AG08395 (cell line): ENCODE results near the gene LRRC28.

Source experiments
- DNase-seq: peaks from one replicate; pipeline ENCODE4 v3.0.0; 2012; ENCODE audit warnings: mixed read lengths, low spot score

LRRC28 gene

DNA sequence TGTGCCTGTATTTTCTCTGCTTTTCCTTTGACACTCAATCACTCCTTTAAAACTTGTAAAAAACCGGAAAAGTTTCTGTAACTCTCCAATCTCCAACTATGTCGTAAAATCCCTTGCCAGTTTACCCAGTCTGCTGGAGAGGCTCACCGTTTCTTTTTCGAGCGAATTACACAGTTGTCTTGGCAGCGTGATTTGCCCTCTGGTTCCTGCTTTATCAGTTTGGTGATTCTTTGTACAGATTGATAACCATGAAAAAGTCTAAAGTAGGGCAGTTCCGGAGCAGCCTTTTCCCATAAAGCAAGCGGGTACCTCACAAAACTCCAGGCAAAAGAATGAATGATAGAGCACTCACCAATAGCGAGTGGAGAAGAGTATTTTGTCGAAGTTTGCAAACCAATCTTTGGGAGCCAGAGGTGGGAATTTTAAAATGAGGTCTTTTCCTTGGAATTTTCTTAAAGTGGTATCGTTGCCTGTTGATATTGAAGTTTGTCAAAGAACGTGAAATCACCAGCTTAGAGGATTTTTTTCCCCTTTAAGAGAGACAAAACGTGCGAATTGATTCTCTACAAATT, 1.9 kb upstream of the LRRC28 start, which contains the start of gene TTC23:
TSS of gene TTC23 (minus strand) at position 312 of the 572 bp plus-strand sequence. CDS start 20,869 bp downstream, outside the sequence.
- peak; percentile 86 for DNase-seq

DNA sequence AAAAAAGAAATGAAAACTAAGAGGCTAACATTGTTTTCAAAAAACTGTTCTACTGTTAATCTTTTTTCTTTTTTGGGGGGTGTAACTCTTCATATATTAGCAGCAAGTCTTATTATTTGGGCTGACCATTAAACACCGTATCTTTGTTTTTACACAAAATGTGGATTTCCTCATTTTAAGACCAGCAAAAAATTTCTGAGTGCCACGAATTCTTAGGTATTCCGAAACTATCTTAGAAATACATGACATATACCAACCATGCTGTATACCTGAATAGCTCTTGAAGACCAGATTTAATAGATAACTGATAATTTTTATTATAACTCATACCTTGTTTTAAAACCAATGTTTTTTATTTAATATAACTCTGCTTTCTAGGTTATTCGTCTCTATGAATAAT, 1.3 kb upstream of the LRRC28 start:
- no peak for DNase-seq

DNA sequence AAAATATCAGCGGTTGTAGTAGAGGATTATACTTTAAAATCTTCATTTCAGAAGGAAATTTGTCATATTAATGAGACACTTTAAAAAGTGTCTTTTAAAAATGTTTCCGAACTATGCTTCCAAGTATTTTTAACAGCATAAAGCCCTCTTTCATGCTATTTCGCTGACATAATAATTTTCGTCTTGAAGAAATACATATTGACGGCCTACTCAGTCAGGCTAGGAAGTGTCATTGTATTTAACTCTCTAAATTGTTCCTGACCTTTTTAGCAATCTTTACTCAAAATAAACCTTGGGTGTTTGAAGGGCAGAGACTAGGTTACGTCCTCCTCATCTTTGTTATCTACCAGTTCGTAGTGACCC, 806 bp upstream of the LRRC28 start:
- DNase-seq: no peak

DNA sequence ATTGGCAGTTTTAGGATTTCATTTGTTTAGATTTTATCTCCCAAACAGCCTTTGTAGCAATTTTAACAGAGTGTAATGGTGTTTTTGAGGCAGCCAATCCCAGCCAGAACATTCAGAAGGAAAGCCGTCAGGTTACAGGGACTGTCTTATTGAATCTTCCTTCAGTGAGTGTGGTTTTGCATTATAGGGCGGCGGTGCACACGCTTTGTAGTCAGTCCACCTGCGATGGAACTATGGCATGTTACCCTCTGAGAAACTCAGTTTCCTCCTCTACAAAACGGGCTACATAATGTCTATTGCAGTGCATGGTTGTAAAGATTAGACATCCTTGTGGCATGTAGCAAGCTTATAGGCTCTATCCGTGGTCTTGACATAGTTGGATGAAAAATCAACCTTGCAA, 1.0 kb downstream of the LRRC28 start:
- DNase-seq: no peak

DNA sequence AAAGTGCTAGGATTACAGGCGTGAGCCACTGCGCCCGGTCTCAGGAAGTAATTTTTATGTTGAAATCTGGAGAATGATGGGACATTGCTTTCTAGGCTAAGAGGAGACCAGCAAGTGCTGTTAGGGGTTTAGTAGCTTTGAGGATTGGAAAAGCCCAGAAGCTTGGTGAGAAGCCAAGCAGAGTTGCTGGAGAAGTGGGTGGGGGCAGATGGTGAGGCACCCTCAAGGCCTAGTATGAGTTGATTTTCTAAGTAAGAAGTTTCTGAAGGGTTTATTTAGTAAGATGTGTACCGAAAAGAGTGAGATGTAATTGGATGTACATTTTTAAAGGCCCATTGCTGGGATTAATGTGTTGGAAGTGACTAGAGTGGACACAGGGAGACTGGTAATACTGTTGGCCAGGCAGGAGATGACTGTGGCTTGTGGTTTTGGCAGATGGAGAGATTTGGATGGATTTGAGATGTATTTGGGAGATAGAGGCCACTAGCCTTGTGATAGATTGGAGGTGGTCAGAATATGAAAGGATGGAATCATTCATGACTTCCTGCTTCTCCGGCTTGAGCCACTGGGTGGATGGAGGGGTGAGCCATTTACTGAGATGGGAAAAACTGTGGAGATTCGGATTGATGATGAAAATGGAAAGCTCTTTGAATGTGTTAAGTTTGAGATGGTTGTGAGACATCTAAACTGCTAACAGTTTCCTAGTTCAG, 2.3 kb downstream of the LRRC28 start:
- DNase-seq: peak; percentile 79

DNA sequence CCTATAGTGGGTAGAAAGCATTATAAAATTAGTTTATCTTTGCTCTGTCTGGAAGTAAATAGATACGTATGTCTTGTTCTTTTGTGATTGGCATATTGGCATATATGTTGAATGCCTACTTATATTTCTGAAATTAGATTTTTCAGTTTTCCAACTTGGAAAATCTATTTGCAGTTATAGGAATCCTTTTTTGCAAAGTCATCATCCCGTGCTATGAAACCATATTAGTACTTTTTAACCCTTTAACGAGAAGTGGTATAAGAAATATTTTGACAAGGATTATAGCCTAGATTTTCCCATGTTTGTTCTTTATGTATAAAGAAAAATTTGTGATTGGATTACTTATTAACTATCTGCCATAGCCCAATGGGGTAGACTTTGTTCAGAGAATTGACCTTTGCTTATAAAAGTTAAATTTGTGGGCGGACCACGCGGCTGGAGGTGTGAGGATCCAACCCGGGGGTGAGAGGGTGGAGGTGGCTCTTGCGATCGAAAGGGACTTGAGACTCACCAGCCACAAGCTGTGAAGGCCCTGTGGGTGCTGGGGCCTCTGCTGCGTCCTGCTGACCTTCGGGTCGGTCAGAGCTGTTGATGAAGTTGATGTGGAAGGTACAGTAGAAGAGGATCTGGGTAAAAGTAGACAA, 5.9 kb downstream of the LRRC28 start:
- no peak for DNase-seq

DNA sequence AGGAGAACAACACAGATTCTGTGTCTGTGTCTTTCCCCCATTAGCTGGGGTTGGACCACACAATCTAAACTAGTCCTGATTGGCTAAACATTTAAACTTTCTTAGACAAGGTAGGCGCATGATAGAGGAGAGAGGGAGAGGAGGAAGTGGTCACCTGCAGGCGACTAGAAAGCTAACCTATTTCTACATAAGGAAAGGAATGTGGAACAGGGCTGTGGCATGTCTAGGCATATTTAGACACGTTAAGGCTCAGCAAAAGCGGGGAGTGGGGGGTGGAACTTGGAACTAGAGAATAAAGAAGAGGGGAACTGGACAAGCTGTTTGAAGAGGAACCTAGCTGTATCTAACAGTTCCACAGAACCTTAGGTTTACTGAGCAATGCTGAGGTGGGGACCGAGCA, 12.8 kb downstream of the LRRC28 start:
- no peak for DNase-seq

DNA sequence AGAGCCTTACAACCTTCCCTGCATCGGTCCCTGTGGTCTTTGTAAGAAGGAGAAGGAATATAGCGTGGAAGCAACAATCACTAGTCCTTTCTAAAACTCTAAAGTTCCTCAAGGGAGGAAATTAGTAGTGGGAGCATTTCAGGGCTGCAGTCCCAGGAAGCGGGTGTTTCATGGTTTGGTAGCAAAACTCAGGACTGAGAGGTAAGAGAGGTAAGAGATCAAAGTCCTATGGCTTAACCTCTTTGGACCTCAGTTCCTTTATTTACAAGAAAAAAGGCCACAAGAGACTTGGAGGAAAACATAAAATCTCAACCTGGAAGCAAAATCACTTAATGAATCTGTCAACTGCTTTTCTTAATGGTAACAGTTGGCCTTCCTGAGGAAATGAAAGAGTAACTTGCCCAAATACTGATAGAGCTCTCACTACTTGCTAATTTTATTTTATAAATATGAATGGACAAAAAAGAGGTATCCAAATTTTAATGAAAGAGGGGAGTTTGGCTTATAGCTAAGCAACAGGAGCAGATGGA, 14.3 kb downstream of the LRRC28 start:
- no peak for DNase-seq

DNA sequence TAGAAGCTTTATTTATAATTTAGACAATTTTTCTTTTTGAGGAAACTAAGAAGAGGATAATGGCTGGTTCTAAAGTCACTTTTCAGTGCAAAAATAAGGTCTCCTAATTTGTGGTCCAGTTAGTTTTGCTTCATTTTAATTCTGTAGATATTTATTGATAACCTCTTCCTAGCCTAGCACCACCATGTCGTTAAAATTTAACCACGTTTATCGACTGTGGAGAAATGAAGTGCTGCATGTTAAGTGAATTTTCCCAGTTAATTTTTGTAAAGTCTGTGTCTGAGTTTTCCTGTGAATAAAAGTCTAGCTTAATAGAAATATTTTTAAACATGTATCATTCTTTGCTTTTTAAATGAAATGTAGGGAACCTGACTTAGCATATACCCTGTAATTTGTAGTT, 16.7 kb downstream of the LRRC28 start:
- DNase-seq: no peak

DNA sequence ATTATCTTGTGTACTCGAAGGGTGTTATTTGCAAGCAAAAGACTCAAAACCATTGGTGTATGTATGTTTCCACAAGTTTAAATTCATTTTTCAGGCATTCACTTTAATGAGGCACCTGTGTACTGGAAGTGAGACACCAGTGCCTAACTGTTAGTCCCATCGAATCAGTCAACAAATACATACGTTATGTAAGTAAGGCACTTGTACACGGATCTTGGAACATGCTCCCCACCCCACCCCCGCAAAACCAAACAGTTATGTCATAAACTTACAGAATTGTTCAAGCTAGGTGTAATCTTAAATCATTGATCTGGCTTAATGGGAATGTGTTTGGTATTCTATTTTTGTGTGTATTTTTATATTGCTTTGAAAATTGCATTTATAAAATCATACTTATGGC, 17.1 kb downstream of the LRRC28 start:
- no peak for DNase-seq

DNA sequence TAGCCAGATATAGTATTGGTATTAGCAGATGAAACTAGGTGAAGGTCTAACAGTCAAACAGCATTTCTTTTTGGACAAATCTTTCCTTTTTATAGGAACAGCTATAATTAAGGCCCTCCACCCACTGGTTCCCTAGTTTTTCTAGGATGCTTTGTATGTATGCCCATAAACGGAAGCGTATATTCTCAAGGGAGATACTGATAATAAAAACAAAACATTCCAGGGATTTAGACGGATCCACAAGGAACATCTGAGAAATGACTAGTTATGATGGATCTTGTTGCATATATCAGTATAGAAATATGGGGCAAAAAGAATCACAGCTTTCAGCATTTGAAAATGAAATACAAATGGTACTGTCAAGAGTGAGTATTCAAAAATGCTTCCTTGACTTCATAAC, 22.5 kb downstream of the LRRC28 start:
- no peak for DNase-seq

DNA sequence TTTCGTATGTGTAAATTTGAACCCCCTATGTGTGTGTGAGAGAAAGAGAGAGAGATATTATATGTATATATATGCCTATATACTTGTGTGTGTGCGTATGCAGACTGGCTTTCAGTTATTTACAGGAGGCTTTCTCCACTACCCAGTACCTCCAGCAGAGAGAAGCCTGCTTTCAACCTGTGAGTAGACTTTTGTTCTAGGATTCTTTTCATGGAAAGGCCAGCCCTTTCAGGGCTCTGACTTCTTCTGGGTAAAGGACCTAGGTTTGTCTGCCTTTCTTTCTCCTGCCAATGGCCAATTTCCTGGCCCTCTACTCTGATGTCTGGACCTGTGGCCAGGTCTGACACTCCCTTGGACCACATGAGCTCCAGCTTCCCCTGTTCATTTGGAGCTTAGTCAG, 23.8 kb downstream of the LRRC28 start:
- no peak for DNase-seq

DNA sequence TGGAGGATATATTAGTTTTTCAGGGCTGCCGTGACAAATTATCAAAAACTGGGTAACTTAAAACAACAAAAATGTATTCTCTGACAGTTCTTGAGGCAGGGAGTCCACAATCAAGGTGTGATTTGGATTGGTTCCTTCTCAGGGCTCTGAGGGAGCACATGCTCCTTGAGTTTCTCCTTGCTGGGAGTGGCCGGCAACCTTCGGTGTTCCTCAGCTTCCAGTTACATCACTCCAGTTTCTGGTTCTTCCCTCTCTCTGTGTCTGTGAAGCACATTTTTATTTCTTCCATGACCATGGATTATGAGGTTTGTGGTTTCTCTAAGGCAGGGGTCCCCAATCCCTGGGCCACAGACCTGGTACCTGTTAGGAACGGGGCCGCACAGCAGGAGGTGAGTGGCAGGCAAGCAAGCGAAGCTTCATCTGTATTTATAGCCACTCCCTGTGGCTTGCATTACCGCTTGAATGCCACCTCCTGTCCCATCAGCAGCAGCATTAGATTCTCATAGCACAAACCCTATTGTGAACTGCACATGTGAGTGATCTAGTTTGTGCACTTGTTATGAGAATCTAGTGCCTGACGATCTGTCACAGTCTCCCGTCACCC, 24.3 kb downstream of the LRRC28 start:
- no peak for DNase-seq

DNA sequence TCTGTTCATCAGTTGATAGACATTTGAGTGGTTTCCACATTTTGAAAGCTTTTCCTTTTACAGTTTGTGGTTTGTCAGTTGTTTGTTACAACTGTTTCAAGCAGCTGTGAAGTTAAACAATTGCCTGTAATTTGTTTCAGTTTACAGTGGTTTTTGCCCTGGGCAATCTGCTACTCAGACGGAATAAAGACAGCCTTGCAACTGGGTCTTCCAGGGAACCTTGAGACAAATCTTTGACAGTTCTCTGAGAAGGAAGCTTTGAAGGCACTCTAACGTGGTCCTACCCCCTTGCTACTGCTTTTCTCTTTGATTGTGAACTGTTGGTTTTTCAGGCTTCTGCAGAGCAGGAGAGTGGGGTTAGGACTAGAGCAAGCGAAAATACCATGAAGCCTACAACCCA, 28.0 kb downstream of the LRRC28 start:
- DNase-seq: no peak

DNA sequence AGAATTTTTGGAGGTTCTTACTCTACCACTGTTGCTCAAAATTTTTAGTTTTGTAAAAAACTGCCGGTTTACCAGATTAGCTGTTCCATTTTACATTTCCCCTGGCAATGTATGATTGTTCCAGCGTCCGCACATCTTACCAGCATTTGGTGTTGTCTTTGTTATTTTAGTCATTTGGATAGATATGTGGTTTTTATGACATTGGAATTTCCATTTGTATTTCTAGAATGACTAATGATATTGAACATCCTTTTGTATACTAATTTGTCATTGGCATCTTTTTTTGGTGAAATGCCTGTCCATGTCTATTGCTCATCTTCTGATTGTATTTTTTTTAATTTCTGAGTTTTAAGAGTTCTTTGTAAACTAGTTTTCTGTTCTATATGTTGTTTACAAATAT, 28.5 kb downstream of the LRRC28 start:
- no peak for DNase-seq

DNA sequence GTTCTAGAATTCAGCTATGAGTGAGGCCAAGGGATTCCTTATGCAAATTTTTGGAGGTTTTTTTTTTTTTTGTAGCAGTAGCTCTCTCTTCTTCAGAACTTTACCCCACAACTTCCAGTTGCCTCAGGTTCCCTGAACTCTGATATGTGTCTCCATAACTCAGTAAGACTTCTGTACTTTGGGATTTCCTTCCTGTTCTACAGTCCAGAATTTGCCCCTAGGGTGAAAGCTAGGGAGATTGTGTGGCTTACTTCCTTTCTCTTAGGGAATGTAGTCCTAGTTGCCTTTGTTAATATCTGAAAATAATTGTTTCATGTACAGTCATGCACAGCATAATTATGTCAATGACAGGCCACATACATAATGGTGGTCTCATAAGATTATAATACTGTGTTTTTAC, 30.8 kb downstream of the LRRC28 start:
- no peak for DNase-seq

DNA sequence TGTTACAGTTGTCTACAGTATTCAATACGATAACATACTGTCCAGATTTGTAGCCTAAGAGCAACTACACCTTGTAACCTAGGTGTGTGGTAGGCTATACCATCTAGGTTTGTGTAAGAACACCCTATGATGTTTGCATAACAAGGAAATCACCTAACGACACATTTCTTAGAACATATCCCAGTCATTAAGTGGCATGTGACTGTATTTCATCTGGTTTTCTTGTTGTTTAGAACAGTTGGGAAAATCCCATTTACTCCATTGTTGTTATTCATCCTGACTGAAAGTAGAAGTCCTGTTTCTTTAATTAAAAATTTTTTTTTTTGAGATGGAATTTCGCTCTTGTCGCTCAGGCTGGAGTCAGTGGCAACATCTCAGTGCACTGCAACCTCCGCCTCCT, 31.3 kb downstream of the LRRC28 start:
- DNase-seq: no peak

DNA sequence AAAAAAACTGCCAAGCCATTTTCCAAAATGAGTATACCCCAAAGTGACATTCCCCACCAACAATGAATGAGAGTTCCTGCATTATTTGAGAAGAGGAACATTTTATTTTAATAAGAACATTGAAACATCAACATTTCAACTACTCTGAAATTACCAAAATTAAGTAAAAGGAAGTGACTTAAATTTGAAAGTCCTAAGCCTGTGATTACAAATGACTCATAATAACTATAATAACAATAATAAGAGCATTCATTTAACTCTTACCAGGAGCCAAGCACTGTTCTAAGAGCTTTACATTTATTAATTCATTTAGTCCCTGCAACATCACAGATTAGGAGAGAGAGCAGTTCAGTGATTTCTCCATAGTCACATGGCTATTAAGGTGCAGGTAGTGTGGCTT, 32.4 kb downstream of the LRRC28 start:
- DNase-seq: no peak

DNA sequence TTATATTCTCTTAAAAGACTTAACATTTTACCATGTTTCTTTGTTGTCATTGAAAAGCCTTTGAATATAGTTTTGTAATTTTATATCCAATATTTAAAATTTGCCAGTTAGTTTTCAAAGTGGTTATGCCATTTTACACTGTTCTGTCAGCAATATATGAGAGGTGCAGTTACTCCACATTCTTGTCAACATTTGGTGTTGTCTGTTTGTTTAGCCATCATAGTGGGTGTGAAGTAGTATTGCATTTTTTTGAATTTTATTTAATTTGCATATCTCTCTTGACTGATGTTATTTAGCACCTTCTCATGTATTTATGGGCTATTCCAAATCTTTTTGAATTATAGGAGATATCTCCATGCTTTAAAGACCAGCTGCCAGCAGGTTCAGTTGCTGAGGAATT, 40.4 kb downstream of the LRRC28 start:
- no peak for DNase-seq

DNA sequence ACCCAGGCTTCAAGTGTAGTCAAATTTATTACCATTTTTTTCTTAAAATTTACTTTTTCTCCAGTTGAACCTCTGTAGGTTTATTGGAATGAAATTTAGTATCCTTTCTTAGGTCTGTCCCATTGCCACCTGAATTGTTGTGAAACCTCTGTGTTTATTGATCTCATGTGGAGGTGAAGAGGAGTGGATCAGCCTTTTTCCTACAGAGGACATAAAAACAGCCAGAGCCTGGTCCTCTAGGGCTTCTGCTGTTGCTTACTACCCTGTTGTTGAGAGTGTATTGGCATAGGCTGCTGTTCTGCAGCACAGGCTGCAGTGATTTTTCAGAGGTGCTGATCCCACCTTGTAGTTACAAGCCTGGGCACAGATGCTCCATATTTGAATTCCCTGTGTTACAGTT, 44.6 kb downstream of the LRRC28 start:
- no peak for DNase-seq

DNA sequence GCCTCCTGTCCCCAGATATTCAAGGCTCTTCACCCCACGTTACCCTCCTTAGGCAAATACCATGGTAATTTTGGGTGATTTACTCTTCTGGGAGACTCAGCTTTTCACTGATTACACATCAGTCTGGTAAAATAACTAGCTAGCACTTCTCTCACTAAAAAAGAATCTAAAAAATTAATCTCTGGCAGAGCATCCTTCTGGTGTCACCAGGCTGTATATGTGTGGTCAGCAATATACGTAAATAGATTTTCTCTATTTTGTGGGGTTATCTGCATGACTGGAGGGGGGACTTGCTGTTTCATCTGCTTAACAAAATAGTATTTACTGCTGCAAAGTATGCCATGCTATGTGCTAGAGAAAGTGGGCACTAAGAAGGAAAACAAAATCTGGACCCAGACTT, 45.1 kb downstream of the LRRC28 start:
- DNase-seq: no peak

DNA sequence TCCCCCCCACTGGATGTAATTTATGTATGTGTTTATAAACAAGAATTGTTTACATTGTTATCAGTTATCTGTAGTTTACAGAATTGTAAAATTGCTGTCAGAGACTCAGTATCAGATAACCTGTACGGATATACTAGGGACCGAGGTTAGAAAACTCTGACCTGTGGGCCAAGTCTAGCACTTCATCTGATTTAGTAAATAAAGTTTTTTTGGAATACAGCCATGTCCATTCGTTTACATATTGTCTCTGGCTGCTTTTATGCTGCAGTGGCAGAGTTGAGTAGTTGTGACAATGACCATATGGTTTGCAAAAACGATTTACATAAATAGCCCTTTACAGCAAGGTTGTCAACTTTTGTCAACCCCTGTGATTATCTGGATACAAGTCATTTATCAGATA, 52.6 kb downstream of the LRRC28 start:
- DNase-seq: no peak
